HepG2 (cell line): ENCODE data around the gene TPD52L2. TPM values are rescaled to one million over a fixed set of nuclear protein-coding genes. Genes with fewer than 3 reads are reported as not detected.

Source experiments
- ARNT2 ChIP-seq: sonication (generic); formaldehyde crosslinking; IDR thresholded peaks from 2 replicates; pipeline ENCODE4 v1.8.0; 2022; ENCODE audit warnings: mild to moderate bottlenecking, low read depth, missing genetic modification reagents, moderate library complexity
- FOSL1 ChIP-seq: sonication (generic); formaldehyde crosslinking; IDR thresholded peaks from 2 replicates; pipeline ENCODE4 v1.9.0; 2021; ENCODE audit warnings: missing genetic modification reagents, borderline replicate concordance
- HNRNPL ChIP-seq: fragments of 200-400 bp; formaldehyde crosslinking; IDR thresholded peaks from 2 replicates; pipeline ENCODE4 v1.6.1; 2017; ENCODE audit warnings: mild to moderate bottlenecking, low read depth, low read length
- NR2F1 ChIP-seq, 2 experiments: fragments of 450-650 bp in 1 of 2; formaldehyde crosslinking in 1 of 2; IDR thresholded peaks; 2 replicates each; pipeline versions ENCODE4 v1.5.0 to v1.6.1; 2016 to 2020; ENCODE audit warnings: mild to moderate bottlenecking in 1 of 2, missing compliant biosample characterization in 1 of 2, missing genetic modification reagents in 1 of 2, moderate library complexity in 1 of 2
- TBX2 ChIP-seq: sonication (generic); formaldehyde crosslinking; IDR thresholded peaks from 2 replicates; pipeline ENCODE4 v1.5.0; 2020; ENCODE audit warnings: missing genetic modification reagents, mild to moderate bottlenecking, borderline replicate concordance
- TBX3 ChIP-seq: fragments of 450-650 bp; IDR thresholded peaks from 2 replicates; pipeline ENCODE4 v1.6.1; 2017; ENCODE audit warnings: antibody characterized with exemption, mild to moderate bottlenecking, inconsistent platforms, borderline replicate concordance
- TFDP2 ChIP-seq: sonication (generic); formaldehyde crosslinking; IDR thresholded peaks from 2 replicates; pipeline ENCODE4 v1.4.0; 2020; ENCODE audit warnings: missing genetic modification reagents
- THAP7 ChIP-seq: sonication (generic); formaldehyde crosslinking; IDR thresholded peaks from 2 replicates; pipeline ENCODE4 v1.8.1; 2023; ENCODE audit warnings: mild to moderate bottlenecking, missing genetic modification reagents
- U2AF1 ChIP-seq: fragments of 200-400 bp; formaldehyde crosslinking; optimal IDR thresholded peaks from 2 replicates; pipeline ENCODE3; 2017; ENCODE audit warnings: mild to moderate bottlenecking, low read depth, low read length
- ZHX2 ChIP-seq, 2 experiments: sonication (generic) in 1 of 2; formaldehyde crosslinking in 1 of 2; IDR thresholded peaks; 2 replicates each; pipeline versions ENCODE4 v1.6.1 to v1.9.0; 2014 to 2022; ENCODE audit warnings: antibody characterized with exemption in 1 of 2, borderline replicate concordance in 1 of 2, inconsistent platforms in 1 of 2, low read depth in 1 of 2, missing genetic modification reagents in 1 of 2
- ZNF121 ChIP-seq: sonication (generic); formaldehyde crosslinking; IDR thresholded peaks from 2 replicates; pipeline ENCODE4 v1.5.0; 2020; ENCODE audit warnings: mild to moderate bottlenecking, missing genetic modification reagents
- ZNF547 ChIP-seq: sonication (generic); formaldehyde crosslinking; IDR thresholded peaks from 2 replicates; pipeline ENCODE4 v1.5.1; 2020; ENCODE audit warnings: mild to moderate bottlenecking, missing genetic modification reagents
- ZNF609 ChIP-seq: sonication (generic); formaldehyde crosslinking; IDR thresholded peaks from 2 replicates; pipeline ENCODE4 v1.4.0; 2020; ENCODE audit warnings: mild to moderate bottlenecking, missing genetic modification reagents, borderline replicate concordance
- polyA plus RNA-seq, 8 experiments: library from polyadenylated mRNA; depleted of rRNA in 3 of 8; stranded (reverse) in 7 of 8; unstranded in 1 of 8; fragments of >200 nt; fragmentation: Illumina TruSeq in 4 of 8; extraction: Trizol in 4 of 8; gene quantifications; 2 replicates each; pipeline versions ENCODE4 v1.2.1 to v1.2.3, GENCODE V29; 2011 to 2016; ENCODE audit warnings: low read depth in 4 of 8, missing spikeins in 1 of 8, mixed read lengths in 1 of 8; ENCODE audit not compliant: insufficient read depth in 1 of 8
- total RNA-seq, 5 experiments: library from RNA; depleted of rRNA; stranded (reverse); fragments of >200 nt; fragmentation: Illumina TruSeq; extraction: Trizol; gene quantifications; 2 replicates each; pipeline ENCODE4 v1.2.3, GENCODE V29; 2016; ENCODE audit warnings: low read depth in 1 of 5

TPD52L2 gene
- total and polyA plus RNA-seq, 2 of the 13 experiments (the other 11 are each of a cell fraction or from before 2014, with no cell fraction given): 156 to 184 TPM

- TF ChIP-seq FOSL1 (CRISPR knock-in tag) (no peak), ZNF609 (CRISPR knock-in tag) (peak; percentile 42), ARNT2 (0 out of 2 replicates have a peak, but pooled peaks have one; percentile 22), HNRNPL (0 out of 2 replicates have a peak, but pooled peaks have one; percentile 43), ZNF121 (CRISPR knock-in tag) (no peak), ZHX2 (IDR thresholded peaks at IDR 0.05; ENCODE audit: low read depth) (no peak; the same call in 1 of the 2 replicates), ZHX2 (CRISPR knock-in tag; IDR thresholded peaks at IDR 0.05; ENCODE audit: borderline replicate concordance) (no peak), TBX3 (no peak), NR2F1 (CRISPR knock-in tag; IDR thresholded peaks at IDR 0.05) (0 out of 4 replicates have a peak, but pooled peaks of 1 of the 2 experiments have one; percentile 5), THAP7 (CRISPR knock-in tag) (0 out of 2 replicates have a peak, but pooled peaks have one; percentile 47), TFDP2 (CRISPR knock-in tag) (0 out of 2 replicates have a peak, but pooled peaks have one; percentile 14), U2AF1 (no peak), TBX2 (CRISPR knock-in tag) (peak; percentile 26; the same call in 1 of the 2 replicates), ZNF547 (CRISPR knock-in tag) (0 out of 2 replicates have a peak, but pooled peaks have one; percentile 17)
Measured at GRCh38 chr20:63848003-63848911, 16.8 kb upstream of the TPD52L2 start (continued).
